OCI-LY7 (cell line): Measurements from ENCODE around the gene ELMOD3.

Experiments used
- CTCF ChIP-seq: fragments of 200-600 bp; sonication (generic); conservative IDR thresholded peaks from 2 replicates; pipeline ENCODE4 v1.5.1; 2014; ENCODE audit warnings: mild to moderate bottlenecking, antibody characterized with exemption, low read length, moderate library complexity, mixed read lengths
- EZH2phosphoT487 ChIP-seq: fragments of 200-600 bp; sonication (generic); IDR thresholded peaks from 2 replicates; pipeline ENCODE4 v1.6.1; 2018; ENCODE audit warnings: low read depth, borderline replicate concordance, mild to moderate bottlenecking, mixed run types, antibody characterized with exemption, low read length, moderate library complexity, mixed read lengths

- TF ChIP-seq CTCF: no peak
- no peak for TF ChIP-seq EZH2phosphoT487
Observed at GRCh38 chr2:85401844-85402243, 47.3 kb downstream of the ELMOD3 start.
